ENCODE data around the gene ACVR1. TPM values are rescaled to one million over a fixed set of nuclear protein-coding genes. Genes with fewer than 3 reads are reported as not detected.

ACVR1 gene
- total and polyA plus RNA-seq, 2 donors (not counting 3 experiments of a cell fraction or from before 2014, with no cell fraction given): 24.8 to 33.6 TPM

DNA sequence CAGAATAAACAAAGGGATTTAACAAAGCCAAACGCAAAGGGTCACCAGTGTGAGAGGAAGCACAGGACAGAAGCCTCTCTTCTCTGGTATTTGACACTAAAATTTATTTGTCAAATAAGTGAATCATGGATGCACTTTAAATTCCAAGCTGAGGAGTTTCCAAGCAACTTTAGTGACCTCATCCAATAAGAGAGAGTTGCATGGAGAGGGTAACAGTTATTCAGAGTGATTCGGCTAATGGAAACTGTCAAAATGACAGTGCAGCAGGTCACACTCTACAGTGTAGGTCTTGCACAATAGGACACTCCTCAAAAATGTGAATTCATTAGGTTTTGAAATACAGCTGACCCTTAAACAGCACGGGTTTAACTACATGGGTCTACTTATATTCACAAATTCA, 143.5 kb downstream of the ACVR1 start:
- FAIRE-seq (no peak), DNase-seq (ENCODE audit: low read depth, low spot score) (no peak)
- Histone ChIP-seq H3K79me2 (ENCODE audit: control insufficient read depth, insufficient read depth, low read length) (no peaks in the 10 kb centered on the region), H3K4me2 (ENCODE audit: insufficient read depth, low read length) (no peak overlapping the region), H2AFZ (ENCODE audit: low read depth, low read length) (no peak overlapping the region), H3K9ac (replicated peaks; ENCODE audit: extremely low read depth, insufficient read depth, low read length) (no peak overlapping the region), H3K36me3 (ENCODE audit: control insufficient read depth in 2 of 2, extremely low read depth in 1 of 2, insufficient read depth in 2 of 2, low read length in 2 of 2) (peaks cover 7 to 12% of the 10 kb centered on the region in 2 experiments), H3K27ac (ENCODE audit: insufficient read depth, low read depth, low read length) (no peak overlapping the region), H4K20me1 (replicated peaks; ENCODE audit: control insufficient read depth, extremely low read depth, insufficient read depth, low read length) (no peaks in the 10 kb centered on the region), H3K4me1 (ENCODE audit: control insufficient read depth, extremely low read depth, insufficient read depth, low read length) (no peaks in the 10 kb centered on the region), H3K27me3 (ENCODE audit: control insufficient read depth in 2 of 2, insufficient read depth in 2 of 2, low read length in 2 of 2) (no peaks in the 10 kb centered on the region), H3K4me3 (replicated peaks in 1 of 3; ENCODE audit: insufficient read depth in 1 of 3, low read depth in 1 of 3, low read length in 3 of 3) (no peak overlapping the region), H3K9me3 (replicated peaks; ENCODE audit: control insufficient read depth, insufficient read depth, low read length) (no peaks in the 10 kb centered on the region), H3K9me1 (replicated peaks; ENCODE audit: control insufficient read depth, extremely low read depth, insufficient read depth, low read length) (no peaks in the 10 kb centered on the region)
- TF ChIP-seq MYC (IDR thresholded peaks at IDR 0.05; ENCODE audit: low read depth, low read length) (no peak), POLR2AphosphoS5 (IDR thresholded peaks at IDR 0.05; ENCODE audit: insufficient read depth, low read depth, low read length) (no peak), EZH2 (IDR thresholded peaks at IDR 0.05; ENCODE audit: borderline replicate concordance, low read depth, low read length, severe bottlenecking) (no peak), JUN (IDR thresholded peaks at IDR 0.05; ENCODE audit: borderline replicate concordance, insufficient read depth, insufficient read length, low read depth) (no peak), POLR2A (IDR thresholded peaks at IDR 0.05; ENCODE audit: low read depth, low read length) (no peak), GATA2 (IDR thresholded peaks at IDR 0.05; ENCODE audit: insufficient read depth, insufficient read length, low read depth, low read length) (no peak), FOS (IDR thresholded peaks at IDR 0.05; ENCODE audit: borderline replicate concordance, insufficient read depth, low read length) (no peak)
- TF ChIP-seq, protein P1, sequence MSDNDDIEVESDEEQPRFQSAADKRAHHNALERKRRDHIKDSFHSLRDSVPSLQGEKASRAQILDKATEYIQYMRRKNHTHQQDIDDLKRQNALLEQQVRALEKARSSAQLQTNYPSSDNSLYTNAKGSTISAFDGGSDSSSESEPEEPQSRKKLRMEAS (IDR thresholded peaks at IDR 0.05; ENCODE audit: insufficient read depth, insufficient read length): no peak
- TF ChIP-seq, protein P2, sequence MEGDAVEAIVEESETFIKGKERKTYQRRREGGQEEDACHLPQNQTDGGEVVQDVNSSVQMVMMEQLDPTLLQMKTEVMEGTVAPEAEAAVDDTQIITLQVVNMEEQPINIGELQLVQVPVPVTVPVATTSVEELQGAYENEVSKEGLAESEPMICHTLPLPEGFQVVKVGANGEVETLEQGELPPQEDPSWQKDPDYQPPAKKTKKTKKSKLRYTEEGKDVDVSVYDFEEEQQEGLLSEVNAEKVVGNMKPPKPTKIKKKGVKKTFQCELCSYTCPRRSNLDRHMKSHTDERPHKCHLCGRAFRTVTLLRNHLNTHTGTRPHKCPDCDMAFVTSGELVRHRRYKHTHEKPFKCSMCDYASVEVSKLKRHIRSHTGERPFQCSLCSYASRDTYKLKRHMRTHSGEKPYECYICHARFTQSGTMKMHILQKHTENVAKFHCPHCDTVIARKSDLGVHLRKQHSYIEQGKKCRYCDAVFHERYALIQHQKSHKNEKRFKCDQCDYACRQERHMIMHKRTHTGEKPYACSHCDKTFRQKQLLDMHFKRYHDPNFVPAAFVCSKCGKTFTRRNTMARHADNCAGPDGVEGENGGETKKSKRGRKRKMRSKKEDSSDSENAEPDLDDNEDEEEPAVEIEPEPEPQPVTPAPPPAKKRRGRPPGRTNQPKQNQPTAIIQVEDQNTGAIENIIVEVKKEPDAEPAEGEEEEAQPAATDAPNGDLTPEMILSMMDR (IDR thresholded peaks at IDR 0.05; ENCODE audit: extremely low read depth in 1 of 2, insufficient read depth in 1 of 2, low read depth in 1 of 2, low read length in 2 of 2): no peak
- no TSS peak for BruUV-seq (replicated peaks)
- dilution Hi-C loops (cut with MboI; ENCODE audit: extremely low pct_ligation_motif_present, low sequenced_read_pairs) (no loop called here), intact Hi-C loops (cut with micrococcal nuclease) (no loop called here)
- ChIA-PET POLR2A (no interaction called here), CTCF (no interaction called here)

Measured in endothelial cell of umbilical vein (primary cell).